Bronchial epithelial cell (primary cell): ENCODE measurements around the gene COMMD3. TPM values are rescaled to one million over a fixed set of nuclear protein-coding genes. Genes with fewer than 3 reads are reported as not detected.

Experiments used
- DNase-seq: peaks from one replicate; pipeline ENCODE4 v3.0.0-alpha.2; 2010; ENCODE audit warnings: low read depth
- FAIRE-seq: peaks from 2 replicates; lab custom pipeline; 2011; peaks lifted over from hg19 to GRCh38; lab: Jason Lieb, UNC
- H3K27me3 ChIP-seq: 2 replicates; pipeline ENCODE4 v1.5.1; 2011; ENCODE audit warnings: low read length; ENCODE audit not compliant: control insufficient read depth, insufficient read depth
- H3K36me3 ChIP-seq: 2 replicates; pipeline ENCODE4 v1.5.1; 2011; ENCODE audit warnings: low read length; ENCODE audit not compliant: control insufficient read depth, insufficient read depth
- H3K4me3 ChIP-seq: 2 replicates; pipeline ENCODE4 v1.5.1; 2011; ENCODE audit warnings: mild to moderate bottlenecking, low read depth, low read length, control low read depth
- total RNA-seq: library from RNA; depleted of rRNA; stranded (reverse); fragments of >200 nt; gene quantifications from 2 replicates; pipeline ENCODE4 v1.2.1, GENCODE V29; 2014
- TF ChIP-seq, protein P1 (sequence below): IDR thresholded peaks from 2 replicates; pipeline ENCODE4 v1.5.1; 2011; ENCODE audit warnings: mild to moderate bottlenecking, moderate library complexity, low read length, control low read depth, inconsistent platforms; ENCODE audit not compliant: insufficient read depth, severe bottlenecking

The COMMD3 gene
- total RNA-seq, 1 donor from 2014 or later: 32.9 TPM

DNA sequence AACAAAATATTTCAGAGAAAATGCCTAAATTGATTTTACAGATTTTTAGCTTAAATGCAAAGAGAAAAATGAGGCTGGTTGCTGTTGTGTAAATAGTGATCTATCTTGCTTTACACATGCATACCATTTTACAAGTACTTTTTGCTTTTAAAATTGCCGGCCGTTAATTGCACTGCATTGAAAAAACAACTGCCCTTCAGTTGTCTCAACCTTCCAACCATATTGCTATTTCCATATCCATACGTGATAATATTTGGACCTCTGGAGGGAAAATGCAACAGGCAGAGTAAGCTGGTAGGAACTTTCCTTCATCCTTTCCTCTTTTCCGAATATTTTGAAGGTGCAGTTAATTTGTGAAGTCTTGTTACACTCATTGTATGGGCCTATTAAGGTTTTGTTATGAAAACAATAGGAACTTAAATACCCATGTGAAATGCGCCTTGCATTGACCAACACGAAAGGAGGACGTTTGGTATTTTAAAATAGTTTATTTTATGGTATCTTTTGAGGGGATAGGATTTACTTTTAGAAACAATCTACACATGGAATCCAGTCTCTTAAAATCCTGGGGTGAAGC lies 16.0 kb downstream of the COMMD3 start:
- TF ChIP-seq, protein P1, sequence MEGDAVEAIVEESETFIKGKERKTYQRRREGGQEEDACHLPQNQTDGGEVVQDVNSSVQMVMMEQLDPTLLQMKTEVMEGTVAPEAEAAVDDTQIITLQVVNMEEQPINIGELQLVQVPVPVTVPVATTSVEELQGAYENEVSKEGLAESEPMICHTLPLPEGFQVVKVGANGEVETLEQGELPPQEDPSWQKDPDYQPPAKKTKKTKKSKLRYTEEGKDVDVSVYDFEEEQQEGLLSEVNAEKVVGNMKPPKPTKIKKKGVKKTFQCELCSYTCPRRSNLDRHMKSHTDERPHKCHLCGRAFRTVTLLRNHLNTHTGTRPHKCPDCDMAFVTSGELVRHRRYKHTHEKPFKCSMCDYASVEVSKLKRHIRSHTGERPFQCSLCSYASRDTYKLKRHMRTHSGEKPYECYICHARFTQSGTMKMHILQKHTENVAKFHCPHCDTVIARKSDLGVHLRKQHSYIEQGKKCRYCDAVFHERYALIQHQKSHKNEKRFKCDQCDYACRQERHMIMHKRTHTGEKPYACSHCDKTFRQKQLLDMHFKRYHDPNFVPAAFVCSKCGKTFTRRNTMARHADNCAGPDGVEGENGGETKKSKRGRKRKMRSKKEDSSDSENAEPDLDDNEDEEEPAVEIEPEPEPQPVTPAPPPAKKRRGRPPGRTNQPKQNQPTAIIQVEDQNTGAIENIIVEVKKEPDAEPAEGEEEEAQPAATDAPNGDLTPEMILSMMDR: no peak
- H3K27me3 ChIP-seq: peaks cover 33% of the 10 kb centered on the region
- DNase-seq (no peak), FAIRE-seq (no peak)
- no peak overlapping the region for H3K4me3 ChIP-seq
- peaks cover 2% of the 10 kb centered on the region for H3K36me3 ChIP-seq

GRCh38 chr10:22333167-22333974 lies 17.2 kb downstream of the COMMD3 start:
- peaks cover 39% of the 10 kb centered on the region for H3K27me3 ChIP-seq

DNA sequence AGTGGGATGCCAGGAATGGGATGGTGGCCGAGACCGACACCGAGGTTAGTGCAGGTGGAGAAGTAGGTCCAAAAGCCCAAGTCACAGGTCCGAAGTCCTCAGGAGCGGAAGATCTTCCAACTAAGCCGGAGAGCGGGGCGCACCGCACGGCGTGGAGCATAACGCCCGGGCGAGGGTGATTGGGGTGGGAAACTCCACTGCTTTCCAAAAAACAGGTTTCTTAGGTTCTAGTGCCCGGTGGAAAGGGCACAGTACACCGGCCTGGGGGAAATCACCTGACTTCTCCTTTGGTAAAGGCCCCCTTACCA lies 17.7 kb downstream of the COMMD3 start:
- H3K27me3 ChIP-seq: peaks cover 42% of the 10 kb centered on the region
- no peak for FAIRE-seq
- peaks cover 2% of the 10 kb centered on the region for H3K36me3 ChIP-seq
- TF ChIP-seq, protein P1: no peak
- no peak overlapping the region for H3K4me3 ChIP-seq
- no peak for DNase-seq

More at GRCh38 chr10:22333167-22333974, 17.2 kb downstream of the COMMD3 start:
- TF ChIP-seq, protein P1: no peak
- DNase-seq: no peak
- no peak overlapping the region for H3K4me3 ChIP-seq
- peaks cover 2% of the 10 kb centered on the region for H3K36me3 ChIP-seq
- FAIRE-seq: peak; percentile 60

DNA sequence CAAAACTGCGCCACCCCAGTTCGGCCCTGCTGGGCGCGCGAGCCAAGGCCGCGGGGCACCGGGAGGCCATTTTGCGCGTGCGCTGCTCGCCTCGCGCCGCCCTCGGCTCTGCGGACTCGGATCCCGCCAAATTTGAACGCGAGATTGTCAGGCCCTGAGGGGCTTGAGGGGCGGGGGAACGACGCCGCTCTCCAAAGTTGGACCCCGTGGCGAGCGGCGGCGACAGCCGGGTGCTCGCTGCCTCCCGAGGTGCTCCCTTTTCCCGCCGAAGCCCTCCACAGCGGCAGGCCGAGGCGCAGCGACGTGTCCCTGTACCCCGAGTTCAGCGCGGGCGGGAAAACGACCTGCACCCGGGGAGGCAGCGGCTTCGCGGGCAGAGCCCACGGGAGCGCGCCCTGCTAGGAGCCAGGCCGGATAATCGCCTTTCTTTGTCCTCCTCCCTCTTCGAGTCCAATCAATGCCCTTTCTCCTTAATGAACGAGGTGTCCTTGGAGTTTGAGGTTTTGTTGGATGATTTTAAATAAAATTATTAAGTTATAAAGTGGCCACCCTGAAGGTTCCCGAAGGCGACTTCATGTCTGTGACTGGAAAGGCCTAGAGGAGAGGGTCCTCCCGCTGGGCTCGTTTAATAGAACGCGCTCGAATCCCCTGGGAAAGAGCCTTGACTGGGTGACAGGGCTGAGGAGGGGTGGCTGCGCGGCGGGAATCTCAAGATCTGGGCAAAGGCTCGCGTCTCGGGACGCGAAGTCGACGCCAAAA lies 18.4 kb downstream of the COMMD3 start:
- Histone ChIP-seq H3K36me3 (no peaks in the 10 kb centered on the region), H3K27me3 (peaks cover 42% of the 10 kb centered on the region), H3K4me3 (peak overlapping the region; percentile 43)
- TF ChIP-seq, protein P1: no peak
- DNase-seq (no peak), FAIRE-seq (no peak)

GRCh38 chr10:22335173-22335933 lies 19.2 kb downstream of the COMMD3 start:
- TF ChIP-seq, protein P1: peak; percentile 9
- Histone ChIP-seq H3K27me3 (peaks cover 42% of the 10 kb centered on the region), H3K4me3 (peak overlapping the region; percentile 43), H3K36me3 (no peaks in the 10 kb centered on the region)
- no peak for DNase-seq
- no peak for FAIRE-seq
